Lower leg skin (tissue), 4 donors: Measurements from ENCODE around the gene RIPK1. TPM values are rescaled to one million over a fixed set of nuclear protein-coding genes. Genes with fewer than 3 reads are reported as not detected.
A peak's percentile ranks its signal among the peaks of the same experiment; 100 is the strongest.
"Not testable (repeated sequence)": the region's sequence is repeated elsewhere in the genome, so short reads cannot be mapped to it uniquely, and the experiment has no call there.

Source experiments
- DNase-seq, 2 donors: peaks; one replicate each; pipeline ENCODE4 v3.0.0-alpha.2; 2019; ENCODE audit warnings: low spot score in 2 of 2
- H3K4me3 ChIP-seq: fragments of 200-600 bp; sonication (generic); 2 replicates; pipeline ENCODE4 v1.5.1; 2017; ENCODE audit warnings: mild to moderate bottlenecking, low read depth; ENCODE audit not compliant: poor library complexity, severe bottlenecking
- POLR2A ChIP-seq, 2 donors: fragments of 450-650 bp; IDR thresholded peaks; one replicate each; pipeline ENCODE4 v1.6.1; 2016 to 2017; ENCODE audit warnings: antibody characterized with exemption in 2 of 2, mild to moderate bottlenecking in 1 of 2, moderate library complexity in 1 of 2
- WGBS, 2 donors: methylation state at CpG; one replicate each; pipeline ENCODE4 v1.1.5; 2018; 5-methylcytosine and 5-hydroxymethylcytosine counted together
- intact Hi-C: fragments of 100-400 bp; cut with DNase I; formaldehyde crosslinking; loops from one replicate; pipeline ENCODE4 v1.15.0; 2023; ENCODE audit warnings: low total_unique reads
- total RNA-seq, 4 donors: library from RNA; depleted of rRNA; stranded (reverse); fragments of >200 nt; gene quantifications; one replicate each; pipeline ENCODE4 v1.1.0, GENCODE V29; 2016
- TF ChIP-seq, protein P1 (sequence below), 3 donors: fragments of 450-650 bp; IDR thresholded peaks; one replicate each; pipeline ENCODE4 v1.5.1; 2016; ENCODE audit warnings: antibody characterized with exemption in 3 of 3, mild to moderate bottlenecking in 3 of 3, moderate library complexity in 2 of 3

The RIPK1 gene
- total RNA-seq, 4 donors from 2014 or later, result 28.2 to 37.2 (median 29.5) TPM

DNA sequence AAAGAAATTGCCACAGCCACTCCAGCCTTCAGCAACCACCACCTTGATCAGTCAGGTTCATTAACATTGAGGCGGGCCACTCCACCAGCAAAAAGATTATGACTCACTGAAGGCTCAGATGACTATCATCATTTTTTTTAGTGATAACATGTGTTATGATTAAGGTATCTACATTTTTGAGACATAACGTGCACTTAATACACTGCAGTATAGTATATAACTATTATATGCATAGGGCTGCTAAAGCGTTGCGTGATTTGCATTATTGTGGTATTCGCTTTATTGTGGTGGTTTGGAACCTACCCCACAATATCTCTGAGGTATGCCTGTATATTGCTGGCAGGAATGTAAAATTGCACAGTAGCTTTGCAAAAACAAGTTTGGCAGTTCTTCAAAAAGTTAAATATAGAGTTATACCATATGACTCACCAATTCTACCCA lies 6.8 kb upstream of the RIPK1 start:
- no peak for DNase-seq
- no peak for TF ChIP-seq POLR2A (IDR thresholded peaks at IDR 0.05)
- TF ChIP-seq, protein P1, sequence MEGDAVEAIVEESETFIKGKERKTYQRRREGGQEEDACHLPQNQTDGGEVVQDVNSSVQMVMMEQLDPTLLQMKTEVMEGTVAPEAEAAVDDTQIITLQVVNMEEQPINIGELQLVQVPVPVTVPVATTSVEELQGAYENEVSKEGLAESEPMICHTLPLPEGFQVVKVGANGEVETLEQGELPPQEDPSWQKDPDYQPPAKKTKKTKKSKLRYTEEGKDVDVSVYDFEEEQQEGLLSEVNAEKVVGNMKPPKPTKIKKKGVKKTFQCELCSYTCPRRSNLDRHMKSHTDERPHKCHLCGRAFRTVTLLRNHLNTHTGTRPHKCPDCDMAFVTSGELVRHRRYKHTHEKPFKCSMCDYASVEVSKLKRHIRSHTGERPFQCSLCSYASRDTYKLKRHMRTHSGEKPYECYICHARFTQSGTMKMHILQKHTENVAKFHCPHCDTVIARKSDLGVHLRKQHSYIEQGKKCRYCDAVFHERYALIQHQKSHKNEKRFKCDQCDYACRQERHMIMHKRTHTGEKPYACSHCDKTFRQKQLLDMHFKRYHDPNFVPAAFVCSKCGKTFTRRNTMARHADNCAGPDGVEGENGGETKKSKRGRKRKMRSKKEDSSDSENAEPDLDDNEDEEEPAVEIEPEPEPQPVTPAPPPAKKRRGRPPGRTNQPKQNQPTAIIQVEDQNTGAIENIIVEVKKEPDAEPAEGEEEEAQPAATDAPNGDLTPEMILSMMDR (IDR thresholded peaks at IDR 0.05), result no peak
- 50 to 58% methylated on average over 5 of the region's 5 CpGs for WGBS, 2 donors
- intact Hi-C loops, result no loop called here
- no peak overlapping the region for H3K4me3 ChIP-seq

DNA sequence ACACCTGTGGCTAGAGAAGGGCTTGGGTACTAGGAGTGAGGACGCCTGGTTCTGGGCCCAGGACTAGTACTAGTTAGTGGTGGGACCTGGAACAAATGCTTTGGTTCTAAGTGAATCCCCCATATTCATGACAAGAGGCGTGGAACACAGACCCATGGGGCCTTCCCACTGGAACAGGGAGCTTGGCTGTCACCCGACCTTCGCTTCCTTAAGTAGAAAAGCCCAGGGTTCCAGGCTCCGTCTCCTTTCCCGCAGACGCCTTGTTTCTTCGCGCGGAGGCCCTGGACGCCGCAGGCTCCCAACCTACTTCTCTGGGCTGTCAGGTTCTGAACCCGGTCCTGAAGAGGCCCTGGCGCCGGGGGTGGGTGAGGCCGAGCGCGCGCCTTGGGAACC lies 5.0 kb upstream of the RIPK1 start:
- 0 to 2% methylated on average over 4 to 16 of the region's 19 CpGs for WGBS, 2 donors
- intact Hi-C loops, H3K4me3 ChIP-seq, DNase-seq: not testable (repeated sequence)

DNA sequence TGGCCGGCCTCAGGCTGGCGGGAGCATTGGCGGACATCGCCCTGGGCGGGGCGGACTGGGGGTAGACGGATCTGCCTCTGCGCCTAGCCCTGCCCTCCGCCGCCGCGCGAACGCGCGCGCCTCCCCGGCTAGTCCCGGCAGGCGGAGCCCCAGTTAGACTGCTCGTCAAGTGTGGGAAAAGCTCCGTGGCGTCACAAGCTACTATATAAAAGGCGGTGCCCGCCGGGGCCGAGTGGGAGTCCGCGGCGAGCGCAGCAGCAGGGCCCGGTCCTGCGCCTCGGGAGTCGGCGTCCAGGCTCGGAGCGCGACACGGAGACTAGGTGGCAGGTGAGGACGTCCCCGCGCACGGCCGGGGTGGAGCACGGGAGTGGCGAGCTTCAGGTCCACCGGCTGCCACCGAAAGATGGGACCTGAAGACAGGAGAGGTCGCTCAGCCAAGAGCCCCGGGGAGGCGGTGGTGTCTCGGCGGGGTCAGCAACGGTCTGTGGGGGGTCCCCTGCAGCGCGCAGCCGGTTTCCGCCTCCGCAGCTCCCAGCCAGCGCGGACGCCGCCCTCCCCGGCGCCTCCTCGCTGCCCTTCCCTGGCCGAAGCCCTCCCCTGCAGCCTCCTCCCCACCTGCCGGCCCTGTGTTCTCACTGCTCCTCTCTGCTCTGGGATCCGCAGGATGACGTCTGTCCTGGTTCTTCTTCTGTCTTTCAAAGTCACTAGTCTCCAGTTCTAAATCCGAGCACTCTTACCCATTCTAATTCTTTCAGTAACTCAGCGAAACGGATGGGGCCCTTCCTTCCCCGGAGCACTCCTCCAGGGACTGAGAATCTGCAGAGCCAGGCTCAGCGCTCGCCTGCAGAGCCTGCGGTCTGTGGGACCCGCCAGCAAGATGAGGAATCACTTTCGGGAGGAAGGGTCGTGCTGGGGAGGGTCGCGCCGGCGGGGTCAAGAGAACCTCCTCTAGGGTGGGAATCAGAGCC lies 4.3 kb upstream of the RIPK1 start:
- intact Hi-C loops, result no loop called here
- WGBS, 2 donors, result 2% methylated on average over 41 to 44 of the region's 85 CpGs
- DNase-seq, result peak; percentile 94 to 99
- peak overlapping the region; percentile 47 for H3K4me3 ChIP-seq
- peak in 1 of 2 donors; percentile 75 for TF ChIP-seq POLR2A (IDR thresholded peaks at IDR 0.05)
- TF ChIP-seq, protein P1 (IDR thresholded peaks at IDR 0.05), result no peak

DNA sequence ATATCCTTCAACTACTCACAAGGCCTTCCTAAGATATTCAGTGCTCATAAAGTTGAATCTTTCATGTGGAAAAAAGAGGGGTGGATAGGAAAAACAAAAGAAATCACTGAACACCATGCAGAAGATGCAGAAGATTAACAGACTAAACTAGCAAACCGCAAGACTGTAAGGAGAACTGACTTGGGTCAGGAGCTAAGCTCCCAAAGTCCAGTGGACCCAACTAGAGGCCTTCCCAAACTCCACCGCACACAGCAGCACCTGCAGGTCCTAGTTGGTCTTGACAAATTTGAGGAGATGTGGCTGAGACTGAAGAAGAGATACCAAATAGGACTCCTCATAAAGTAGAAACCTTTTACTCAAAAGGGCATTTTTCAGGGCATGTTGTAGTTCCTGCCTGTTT lies 3.3 kb downstream of the RIPK1 start:
- intact Hi-C loops, result no loop called here
- H3K4me3 ChIP-seq, result no peak overlapping the region
- DNase-seq, result no peak
- TF ChIP-seq, protein P1 (IDR thresholded peaks at IDR 0.05), result no peak
- TF ChIP-seq POLR2A (IDR thresholded peaks at IDR 0.05), result no peak
- WGBS, 2 donors, result 85 to 93% methylated on average over 2 of the region's 2 CpGs

DNA sequence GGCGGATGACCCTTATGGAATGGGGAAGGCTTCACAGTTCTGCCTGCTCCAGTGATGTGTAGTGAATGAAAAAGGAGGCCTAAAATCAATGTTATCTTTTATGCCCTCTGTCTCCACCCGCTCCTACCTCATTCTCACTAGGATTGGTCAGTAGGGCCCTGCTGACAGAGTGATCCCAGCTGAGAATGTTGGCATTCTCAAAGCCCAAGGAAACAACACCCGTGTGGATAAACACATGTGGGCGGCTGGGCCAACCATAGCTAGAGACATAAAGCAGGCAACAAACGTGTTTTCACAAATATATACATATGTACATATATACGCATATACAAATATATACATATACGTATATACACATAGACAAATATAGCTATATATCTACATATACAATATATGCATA lies 4.5 kb downstream of the RIPK1 start:
- DNase-seq, result no peak
- H3K4me3 ChIP-seq, result no peak overlapping the region
- WGBS, 2 donors, result 79 to 81% methylated on average over 7 of the region's 7 CpGs
- intact Hi-C loops, result no loop called here
- TF ChIP-seq, protein P1 (IDR thresholded peaks at IDR 0.05), result no peak
- no peak for TF ChIP-seq POLR2A (IDR thresholded peaks at IDR 0.05)

DNA sequence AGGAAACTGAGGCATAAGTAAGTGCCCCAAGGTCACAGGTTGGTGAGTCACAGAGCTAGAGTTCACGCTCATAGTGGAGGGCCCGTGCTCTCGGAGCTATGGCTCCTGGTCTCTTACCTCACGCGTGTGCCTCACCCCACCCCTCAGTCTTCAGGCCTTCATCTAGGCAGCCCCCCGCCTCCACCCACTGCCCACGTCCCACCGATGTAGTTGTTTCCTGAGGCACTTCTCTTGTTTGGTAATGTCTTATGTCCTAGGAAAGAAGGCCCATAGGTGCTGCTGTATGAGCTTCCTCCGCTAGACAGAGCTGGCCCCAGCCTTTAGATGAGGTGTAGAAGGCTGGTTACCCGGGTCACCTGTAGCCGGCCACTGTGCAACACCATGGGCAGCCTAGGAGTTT lies 5.1 kb downstream of the RIPK1 start:
- TF ChIP-seq POLR2A (IDR thresholded peaks at IDR 0.05), result no peak
- TF ChIP-seq, protein P1 (IDR thresholded peaks at IDR 0.05), result no peak
- DNase-seq, result no peak
- WGBS, 2 donors, result 78 to 95% methylated on average over 11 of the region's 11 CpGs

More for the DNA sequence above, 5.1 kb downstream of the RIPK1 start:
- H3K4me3 ChIP-seq, result no peak overlapping the region
- intact Hi-C loops, result no loop called here
